ENCODE results near the gene PGAM2. TPM values are rescaled to one million over a fixed set of nuclear protein-coding genes. Genes with fewer than 3 reads are reported as not detected.

The PGAM2 gene
- total RNA-seq, 1 donor from 2014 or later: not detected

GRCh38 chr7:44066494-44067063 is 1.2 kb upstream of the PGAM2 start:
- no peaks in the 10 kb centered on the region for H3K9me3 ChIP-seq
- peaks cover 28% of the 10 kb centered on the region for H3K4me1 ChIP-seq
- DNase-seq (ENCODE audit: extremely low spot score in 2 of 2): no peak
- H3K4me3 ChIP-seq: no peak overlapping the region
- H3K27ac ChIP-seq: no peak overlapping the region
- intact Hi-C loops (cut with DNase I): no loop called here
- peaks cover 0 to 6% of the 10 kb centered on the region in 2 donors for H3K36me3 ChIP-seq
- no peak for TF ChIP-seq POLR2AphosphoS5 (IDR thresholded peaks at IDR 0.05; ENCODE audit: insufficient read depth in 1 of 2, low read depth in 1 of 2)
- no peak for TF ChIP-seq POLR2A (IDR thresholded peaks at IDR 0.05)
- no peak for TF ChIP-seq CTCF (IDR thresholded peaks at IDR 0.05)
- H3K27me3 ChIP-seq: no peaks in the 10 kb centered on the region

GRCh38 chr7:44066111-44066460 is 719 bp upstream of the PGAM2 start:
- H3K4me1 ChIP-seq: peaks cover 23% of the 10 kb centered on the region
- intact Hi-C loops (cut with DNase I): no loop called here
- no peaks in the 10 kb centered on the region for H3K9me3 ChIP-seq
- H3K27me3 ChIP-seq: no peaks in the 10 kb centered on the region
- no peak overlapping the region for H3K27ac ChIP-seq
- DNase-seq (ENCODE audit: extremely low spot score in 2 of 2): no peak
- no peak overlapping the region for H3K4me3 ChIP-seq
- TF ChIP-seq POLR2A (IDR thresholded peaks at IDR 0.05): no peak
- no peak for TF ChIP-seq CTCF (IDR thresholded peaks at IDR 0.05)
- TF ChIP-seq POLR2AphosphoS5 (IDR thresholded peaks at IDR 0.05; ENCODE audit: insufficient read depth in 1 of 2, low read depth in 1 of 2): no peak
- peaks cover 0 to 8% of the 10 kb centered on the region in 2 donors for H3K36me3 ChIP-seq

GRCh38 chr7:44064791-44065430 is 456 bp downstream of the PGAM2 start:
- intact Hi-C loops (cut with DNase I): no loop called here
- no peak for DNase-seq (ENCODE audit: extremely low spot score in 2 of 2)
- H3K4me3 ChIP-seq: no peak overlapping the region

GRCh38 chr7:44063894-44064651 is 1.3 kb downstream of the PGAM2 start:
- Histone ChIP-seq H3K4me3 (no peak overlapping the region), H3K4me1 (peaks cover 23% of the 10 kb centered on the region), H3K36me3 (peaks cover 2 to 28% of the 10 kb centered on the region in 2 donors), H3K27ac (no peak overlapping the region), H3K9me3 (no peaks in the 10 kb centered on the region), H3K27me3 (no peaks in the 10 kb centered on the region)
- DNase-seq (ENCODE audit: extremely low spot score in 2 of 2): no peak
- no peak for TF ChIP-seq POLR2A (IDR thresholded peaks at IDR 0.05)
- TF ChIP-seq POLR2AphosphoS5 (IDR thresholded peaks at IDR 0.05; ENCODE audit: insufficient read depth in 1 of 2, low read depth in 1 of 2): no peak
- no peak for TF ChIP-seq CTCF (IDR thresholded peaks at IDR 0.05)
- intact Hi-C loops (cut with DNase I): no loop called here

More at GRCh38 chr7:44064791-44065430, 456 bp downstream of the PGAM2 start:
- peaks cover 0 to 19% of the 10 kb centered on the region in 2 donors for H3K36me3 ChIP-seq
- H3K27ac ChIP-seq: no peak overlapping the region
- H3K27me3 ChIP-seq: no peaks in the 10 kb centered on the region
- H3K4me1 ChIP-seq: peaks cover 23% of the 10 kb centered on the region
- TF ChIP-seq POLR2AphosphoS5 (IDR thresholded peaks at IDR 0.05; ENCODE audit: insufficient read depth in 1 of 2, low read depth in 1 of 2): peak in 1 of 2 donors; percentile 2
- no peak for TF ChIP-seq CTCF (IDR thresholded peaks at IDR 0.05)
- no peaks in the 10 kb centered on the region for H3K9me3 ChIP-seq

- TF ChIP-seq POLR2AphosphoS5 (IDR thresholded peaks at IDR 0.05; ENCODE audit: insufficient read depth in 1 of 2, low read depth in 1 of 2) (no peak), CTCF (IDR thresholded peaks at IDR 0.05) (no peak), POLR2A (IDR thresholded peaks at IDR 0.05) (no peak)
- no peak for DNase-seq (ENCODE audit: extremely low spot score in 2 of 2)
- H3K27ac ChIP-seq: no peak overlapping the region
- peaks cover 3 to 33% of the 10 kb centered on the region in 2 donors for H3K36me3 ChIP-seq
- H3K9me3 ChIP-seq: no peaks in the 10 kb centered on the region
- no peaks in the 10 kb centered on the region for H3K27me3 ChIP-seq
- intact Hi-C loops (cut with DNase I): no loop called here
- H3K4me3 ChIP-seq: no peak overlapping the region
- peaks cover 23% of the 10 kb centered on the region for H3K4me1 ChIP-seq
Measured at GRCh38 chr7:44063547-44063893, 1.8 kb downstream of the PGAM2 start.
